ENCODE measurements around the gene WDR17. TPM values are rescaled to one million over a fixed set of nuclear protein-coding genes. Genes with fewer than 3 reads are reported as not detected.

WDR17 gene
- total RNA-seq, 1 experiment from 2014 or later, result 1.3 TPM

- Histone ChIP-seq H2AFZ (ENCODE audit: low read length) (no peak overlapping the region), H3K9me2 (replicated peaks; ENCODE audit: low read length) (no peaks in the 10 kb centered on the region), H3K79me2 (ENCODE audit: low read length) (no peaks in the 10 kb centered on the region), H3K27ac (ENCODE audit: low read length) (no peak overlapping the region), H3K9ac (ENCODE audit: low read length) (no peak overlapping the region), H3K4me1 (ENCODE audit: insufficient read depth, low read length) (no peaks in the 10 kb centered on the region), H3F3A (ENCODE audit: low read length, unreplicated experiment) (no peaks in the 10 kb centered on the region), H3K4me3 (ENCODE audit: low read length) (no peak overlapping the region), H3K27me3 (ENCODE audit: low read length) (no peaks in the 10 kb centered on the region), H3K4me2 (ENCODE audit: low read length) (no peak overlapping the region), H4K20me1 (ENCODE audit: low read length) (no peaks in the 10 kb centered on the region), H3K9me3 (ENCODE audit: low read length) (no peaks in the 10 kb centered on the region), H3K36me3 (ENCODE audit: low read depth, low read length) (no peaks in the 10 kb centered on the region)
- ChIA-PET POLR2A (ENCODE audit: unreplicated experiment) (no interaction called here), CTCF (no interaction called here)
- no peak for DNase-seq
- ATAC-seq, result no peak
- intact Hi-C loops (cut with micrococcal nuclease), result no loop called here
- TF ChIP-seq CTCF (conservative IDR thresholded peaks at IDR 0.05; ENCODE audit: low read depth, low read length) (no peak), EZH2 (IDR thresholded peaks at IDR 0.05; ENCODE audit: low read length, unreplicated experiment) (no peak), EZH2phosphoT487 (IDR thresholded peaks at IDR 0.05; ENCODE audit: borderline replicate concordance, low read length) (no peak)
- no TSS peak for BruUV-seq (replicated peaks)
These were observed 1.9 kb upstream of the WDR17 start for GRCh38 chr4:176063718-176064117.

- no peaks in the 10 kb centered on the region for H3K9me3 ChIP-seq (ENCODE audit: low read length)
- no peaks in the 10 kb centered on the region for H3K9me2 ChIP-seq (replicated peaks; ENCODE audit: low read length)
- POLR2A ChIA-PET (ENCODE audit: unreplicated experiment), result no interaction called here
- no peaks in the 10 kb centered on the region for H3K27me3 ChIP-seq (ENCODE audit: low read length)
- DNase-seq (no peak), ATAC-seq (no peak)
- no peak for TF ChIP-seq EZH2 (IDR thresholded peaks at IDR 0.05; ENCODE audit: low read length, unreplicated experiment)
- TF ChIP-seq CTCF (conservative IDR thresholded peaks at IDR 0.05; ENCODE audit: low read depth, low read length), result no peak
- TF ChIP-seq EZH2phosphoT487 (IDR thresholded peaks at IDR 0.05; ENCODE audit: borderline replicate concordance, low read length), result no peak
- CTCF ChIA-PET, result no interaction called here
- H3F3A ChIP-seq (ENCODE audit: low read length, unreplicated experiment), result no peaks in the 10 kb centered on the region
- H3K4me3 ChIP-seq (ENCODE audit: low read length), result no peak overlapping the region
- H3K4me2 ChIP-seq (ENCODE audit: low read length), result no peak overlapping the region
- H3K79me2 ChIP-seq (ENCODE audit: low read length), result no peaks in the 10 kb centered on the region
- no peak overlapping the region for H3K9ac ChIP-seq (ENCODE audit: low read length)
- H2AFZ ChIP-seq (ENCODE audit: low read length), result no peak overlapping the region
- no peaks in the 10 kb centered on the region for H3K36me3 ChIP-seq (ENCODE audit: low read depth, low read length)
- no peaks in the 10 kb centered on the region for H4K20me1 ChIP-seq (ENCODE audit: low read length)
- BruUV-seq (replicated peaks), result no TSS peak
- no peaks in the 10 kb centered on the region for H3K4me1 ChIP-seq (ENCODE audit: insufficient read depth, low read length)
- H3K27ac ChIP-seq (ENCODE audit: low read length), result no peak overlapping the region
- intact Hi-C loops (cut with micrococcal nuclease), result no loop called here
These were observed 1.1 kb upstream of the WDR17 start for GRCh38 chr4:176064539-176064938.

GRCh38 chr4:176066757-176067156, 1.1 kb downstream of the WDR17 start:
- intact Hi-C loops (cut with micrococcal nuclease), result no loop called here
- no TSS peak for BruUV-seq (replicated peaks)
- no peak for TF ChIP-seq EZH2phosphoT487 (IDR thresholded peaks at IDR 0.05; ENCODE audit: borderline replicate concordance, low read length)
- TF ChIP-seq EZH2 (IDR thresholded peaks at IDR 0.05; ENCODE audit: low read length, unreplicated experiment), result no peak
- TF ChIP-seq CTCF (conservative IDR thresholded peaks at IDR 0.05; ENCODE audit: low read depth, low read length), result no peak
- ATAC-seq (no peak), DNase-seq (no peak)
- ChIA-PET POLR2A (ENCODE audit: unreplicated experiment) (no interaction called here), CTCF (no interaction called here)
- H3K79me2 ChIP-seq (ENCODE audit: low read length), result no peaks in the 10 kb centered on the region
- no peaks in the 10 kb centered on the region for H3K27me3 ChIP-seq (ENCODE audit: low read length)
- H3K36me3 ChIP-seq (ENCODE audit: low read depth, low read length), result no peaks in the 10 kb centered on the region
- no peak overlapping the region for H2AFZ ChIP-seq (ENCODE audit: low read length)
- no peak overlapping the region for H3K9ac ChIP-seq (ENCODE audit: low read length)
- no peaks in the 10 kb centered on the region for H3K4me1 ChIP-seq (ENCODE audit: insufficient read depth, low read length)
- no peaks in the 10 kb centered on the region for H3F3A ChIP-seq (ENCODE audit: low read length, unreplicated experiment)
- no peaks in the 10 kb centered on the region for H3K9me2 ChIP-seq (replicated peaks; ENCODE audit: low read length)
- no peaks in the 10 kb centered on the region for H3K9me3 ChIP-seq (ENCODE audit: low read length)
- peak overlapping the region; percentile 9; the same call in 1 of the 2 replicates for H3K4me3 ChIP-seq (ENCODE audit: low read length)
- H3K27ac ChIP-seq (ENCODE audit: low read length), result no peak overlapping the region
- H3K4me2 ChIP-seq (ENCODE audit: low read length), result peak overlapping the region; percentile 100
- no peaks in the 10 kb centered on the region for H4K20me1 ChIP-seq (ENCODE audit: low read length)
